ENCODE measurements around the gene CLEC7A.

GRCh38 chr12:10072131-10072530 lies 57.9 kb downstream of the CLEC7A start:
- TF ChIP-seq CTCF (conservative IDR thresholded peaks at IDR 0.05; ENCODE audit: low read length), result no peak
- no peak for TF ChIP-seq EZH2phosphoT487 (IDR thresholded peaks at IDR 0.05; ENCODE audit: borderline replicate concordance, low read depth, low read length)

All from OCI-LY7 (cell line).